Measurements from ENCODE around the gene PLS3.

PLS3 gene

DNA sequence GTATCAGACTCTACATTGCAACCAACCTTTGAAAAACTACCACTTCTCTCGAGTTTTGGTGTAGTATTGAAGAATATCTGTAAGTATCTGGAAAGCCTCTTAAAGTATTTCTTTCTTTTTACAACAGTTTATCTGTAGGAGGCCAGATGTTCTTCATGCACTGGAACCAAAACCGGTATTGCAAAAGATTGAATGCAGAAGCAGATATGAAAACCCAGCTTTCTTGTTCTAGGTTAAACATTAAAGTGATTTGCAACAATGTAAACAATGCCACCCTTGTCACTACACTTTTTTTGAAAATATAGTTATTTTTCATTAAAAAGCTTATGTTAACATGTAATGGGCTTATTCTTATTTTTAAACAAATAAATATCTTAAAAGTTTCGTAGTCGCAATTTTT, 27.2 kb downstream of the PLS3 start:
- TF ChIP-seq, protein P1, sequence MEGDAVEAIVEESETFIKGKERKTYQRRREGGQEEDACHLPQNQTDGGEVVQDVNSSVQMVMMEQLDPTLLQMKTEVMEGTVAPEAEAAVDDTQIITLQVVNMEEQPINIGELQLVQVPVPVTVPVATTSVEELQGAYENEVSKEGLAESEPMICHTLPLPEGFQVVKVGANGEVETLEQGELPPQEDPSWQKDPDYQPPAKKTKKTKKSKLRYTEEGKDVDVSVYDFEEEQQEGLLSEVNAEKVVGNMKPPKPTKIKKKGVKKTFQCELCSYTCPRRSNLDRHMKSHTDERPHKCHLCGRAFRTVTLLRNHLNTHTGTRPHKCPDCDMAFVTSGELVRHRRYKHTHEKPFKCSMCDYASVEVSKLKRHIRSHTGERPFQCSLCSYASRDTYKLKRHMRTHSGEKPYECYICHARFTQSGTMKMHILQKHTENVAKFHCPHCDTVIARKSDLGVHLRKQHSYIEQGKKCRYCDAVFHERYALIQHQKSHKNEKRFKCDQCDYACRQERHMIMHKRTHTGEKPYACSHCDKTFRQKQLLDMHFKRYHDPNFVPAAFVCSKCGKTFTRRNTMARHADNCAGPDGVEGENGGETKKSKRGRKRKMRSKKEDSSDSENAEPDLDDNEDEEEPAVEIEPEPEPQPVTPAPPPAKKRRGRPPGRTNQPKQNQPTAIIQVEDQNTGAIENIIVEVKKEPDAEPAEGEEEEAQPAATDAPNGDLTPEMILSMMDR (IDR thresholded peaks at IDR 0.05; ENCODE audit: control extremely low read depth, extremely low read depth, low read depth, missing control alignments): no peak
- DNase-seq (ENCODE audit: extremely low spot score): no peak
- ChIA-PET CTCF (interaction anchor here (1.0 to 1.2 kb wide), 2 partner anchors 13 to 14 kb away, joined by 3 read pairs; no protein-coding TSS in a partner anchor), POLR2A (no interaction called here)

- TF ChIP-seq, protein P1 (IDR thresholded peaks at IDR 0.05; ENCODE audit: control extremely low read depth, extremely low read depth, low read depth, missing control alignments): no peak
- no peak for DNase-seq (ENCODE audit: extremely low spot score)
- ChIA-PET POLR2A (no interaction called here), CTCF (no interaction called here)
Measured at GRCh38 chrX:115589419-115589818, 28.4 kb downstream of the PLS3 start.

DNA sequence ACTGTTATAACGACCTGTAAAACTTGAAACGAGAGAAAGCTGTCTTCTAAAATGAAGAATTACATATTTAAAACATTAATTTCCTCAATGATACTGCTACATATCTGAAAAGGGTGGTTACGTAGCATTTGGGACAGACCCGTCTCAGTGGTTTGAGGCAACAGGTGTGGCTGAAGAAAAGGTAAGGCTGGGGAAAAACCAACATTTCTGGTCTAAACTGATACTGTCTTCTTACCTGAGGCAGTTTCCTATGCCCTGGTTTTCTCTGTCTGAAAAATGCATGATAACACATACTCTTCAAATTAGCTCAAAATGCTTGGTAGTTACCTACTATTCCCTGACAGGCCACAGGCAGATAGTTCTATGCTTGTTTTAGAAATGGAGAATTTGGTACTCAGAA, 30.4 kb downstream of the PLS3 start:
- no peak for DNase-seq (ENCODE audit: extremely low spot score)
- ChIA-PET CTCF (interaction anchor here (2.7 kb wide), 1 partner anchor 9 kb away, joined by 8 read pairs; no protein-coding TSS in a partner anchor), POLR2A (no interaction called here)
- TF ChIP-seq, protein P1 (IDR thresholded peaks at IDR 0.05; ENCODE audit: control extremely low read depth, extremely low read depth, low read depth, missing control alignments): no peak

DNA sequence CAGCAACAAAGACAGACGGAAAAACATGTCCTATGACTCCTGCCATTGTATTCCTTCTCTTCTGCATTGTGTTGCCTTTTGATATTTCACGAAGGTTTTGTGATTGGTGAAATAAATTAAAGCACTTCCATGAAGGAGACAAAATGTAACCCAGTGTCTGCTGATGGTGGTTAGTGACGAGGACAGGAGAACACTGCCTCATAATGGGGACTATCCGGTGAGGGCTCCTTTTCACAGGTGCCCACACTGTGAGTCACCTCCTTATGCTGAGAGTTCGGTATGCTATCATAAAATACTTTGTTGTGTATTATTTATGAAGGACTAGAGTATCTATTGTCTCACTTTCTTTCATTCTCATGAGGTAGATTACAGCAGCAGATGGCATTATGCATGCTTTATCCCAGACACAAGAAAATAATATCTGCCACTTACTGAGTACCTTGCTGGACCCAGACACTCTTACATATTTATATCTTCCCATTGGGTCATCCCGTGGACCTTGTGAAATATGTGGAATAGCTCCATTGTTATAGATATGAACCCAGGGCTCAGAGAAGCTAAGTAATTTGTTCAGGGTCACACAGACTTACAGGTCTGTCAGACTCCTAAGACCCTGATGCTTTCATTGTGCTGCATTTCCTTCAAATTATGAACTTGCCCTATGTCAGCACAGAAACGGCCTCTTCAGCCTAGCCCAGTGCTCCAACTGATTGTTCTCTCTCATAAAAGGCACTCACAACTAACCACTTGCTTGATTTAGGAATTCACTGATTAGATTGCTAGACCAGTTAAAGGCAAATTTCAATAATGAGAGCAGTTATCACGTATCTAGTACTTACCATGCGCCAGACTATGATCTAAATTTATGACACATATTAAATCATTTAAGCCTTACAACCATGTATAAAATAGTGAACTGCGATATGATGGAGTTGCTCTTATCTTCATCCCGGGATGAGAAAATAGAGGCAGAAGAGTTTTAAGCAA, 31.2 kb downstream of the PLS3 start:
- ChIA-PET POLR2A (no interaction called here), CTCF (interaction anchor here (2.7 kb wide), 1 partner anchor 9 kb away, joined by 8 read pairs; no protein-coding TSS in a partner anchor)
- TF ChIP-seq, protein P1 (IDR thresholded peaks at IDR 0.05; ENCODE audit: control extremely low read depth, extremely low read depth, low read depth, missing control alignments): no peak
- no peak for DNase-seq (ENCODE audit: extremely low spot score)

DNA sequence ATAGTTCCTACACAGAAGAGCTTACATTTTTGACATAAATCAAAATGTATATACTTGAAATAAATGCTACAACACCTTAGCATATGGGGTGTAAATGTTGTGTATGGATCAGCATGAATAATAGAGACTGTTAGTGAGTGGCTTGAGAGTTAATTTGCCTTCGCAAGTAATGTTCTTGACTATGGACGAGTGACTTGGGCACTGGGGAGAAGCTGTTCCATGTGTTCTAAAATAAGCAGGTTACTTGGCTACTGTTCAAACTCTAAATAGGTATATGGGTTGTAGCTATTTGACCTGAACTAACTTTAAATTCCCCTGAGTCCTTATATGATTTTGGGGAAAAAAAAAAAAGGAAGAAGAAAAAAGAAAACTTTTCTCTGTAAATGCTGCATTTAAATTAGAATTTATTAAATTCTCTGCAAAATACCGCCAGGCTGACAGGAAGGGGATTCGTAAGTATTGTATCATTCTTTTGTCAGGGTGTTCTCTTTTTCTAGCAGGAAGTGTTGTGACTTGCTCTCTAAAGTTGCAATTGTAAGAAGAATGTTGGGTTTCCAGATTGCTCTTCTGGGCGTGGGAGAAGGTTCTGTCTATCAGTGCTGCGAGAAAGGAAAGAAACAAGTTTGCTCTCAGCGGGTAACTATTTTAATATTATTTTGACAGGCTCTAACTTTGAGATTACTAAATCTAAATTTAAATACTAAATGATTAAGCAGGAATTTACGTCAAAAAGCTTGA, 32.2 kb downstream of the PLS3 start:
- CTCF ChIA-PET: interaction anchor here (2.7 kb wide), 1 partner anchor 11 kb away, joined by 8 read pairs; no protein-coding TSS in a partner anchor
- TF ChIP-seq, protein P1 (IDR thresholded peaks at IDR 0.05; ENCODE audit: control extremely low read depth, extremely low read depth, low read depth, missing control alignments): no peak
- POLR2A ChIA-PET: no interaction called here

DNA sequence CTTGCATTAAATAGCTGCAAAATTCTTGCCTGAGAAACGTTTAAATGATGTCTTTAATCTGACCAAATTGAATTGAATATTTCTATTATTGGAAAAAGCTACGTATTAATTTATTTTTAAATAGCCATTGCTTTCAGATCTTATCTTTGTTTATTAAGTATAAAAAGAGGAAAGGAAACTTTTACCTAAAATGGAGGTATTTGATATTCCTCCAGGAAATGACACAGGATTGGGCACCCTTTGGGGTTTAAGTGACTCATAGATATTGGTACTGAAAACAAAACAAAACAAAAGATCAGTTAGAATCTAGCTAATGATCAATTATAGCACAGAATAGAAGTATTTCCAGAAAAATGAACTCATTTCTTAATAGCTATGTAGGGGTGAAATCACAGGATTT, 34.1 kb downstream of the PLS3 start:
- CTCF ChIA-PET: no interaction called here
- TF ChIP-seq, protein P1 (IDR thresholded peaks at IDR 0.05; ENCODE audit: control extremely low read depth, extremely low read depth, low read depth, missing control alignments): no peak
- no peak for DNase-seq (ENCODE audit: extremely low spot score)
- POLR2A ChIA-PET: no interaction called here

More for the DNA sequence above, 32.2 kb downstream of the PLS3 start:
- no peak for DNase-seq (ENCODE audit: extremely low spot score)

All from GM10248 (cell line).